Measurements from ENCODE around the gene ZDHHC12. TPM values are rescaled to one million over a fixed set of nuclear protein-coding genes. Genes with fewer than 3 reads are reported as not detected.

The ZDHHC12 gene
- total and polyA plus RNA-seq, 10 of the 15 experiments (the other 5 are each of a cell fraction or from before 2014, with no cell fraction given): 0.95 to 146 (median 49.9) TPM

- TF ChIP-seq NR2C2 (IDR thresholded peaks at IDR 0.05; ENCODE audit: borderline replicate concordance, control insufficient read depth, insufficient read length, low read depth) (no peak), TCF3 (IDR thresholded peaks at IDR 0.05; ENCODE audit: borderline replicate concordance, insufficient read depth, low read depth, low read length) (0 out of 2 replicates have a peak, but pooled peaks have one; percentile 69), BMI1 (IDR thresholded peaks at IDR 0.05; ENCODE audit: borderline replicate concordance) (no peak), SMAD5 (IDR thresholded peaks at IDR 0.05; ENCODE audit: low read depth) (peak; percentile 73), NFYA (IDR thresholded peaks at IDR 0.05; ENCODE audit: borderline replicate concordance, low read depth, low read length) (no peak), IRF5 (IDR thresholded peaks at IDR 0.05; ENCODE audit: borderline replicate concordance) (no peak), SMAD1 (IDR thresholded peaks at IDR 0.05; ENCODE audit: low read depth, partially characterized antibody) (peak; percentile 78), SPI1 (IDR thresholded peaks at IDR 0.05; ENCODE audit: borderline replicate concordance, insufficient read depth, low read depth, low read length) (no peak), RELA (IDR thresholded peaks at IDR 0.05; ENCODE audit: borderline replicate concordance, partially characterized antibody) (no peak), SREBF1 (IDR thresholded peaks at IDR 0.05; ENCODE audit: low read length) (no peak), SUZ12 (IDR thresholded peaks at IDR 0.05; ENCODE audit: unreplicated experiment) (no peak), JUNB (IDR thresholded peaks at IDR 0.05) (no peak), TAF1 (IDR thresholded peaks at IDR 0.05; ENCODE audit: borderline replicate concordance, low read depth, low read length) (peak; percentile 82), E2F8 (IDR thresholded peaks at IDR 0.05; ENCODE audit: low read depth, partially characterized antibody) (no peak), RCOR1 (conservative IDR thresholded peaks at IDR 0.05; ENCODE audit: low read depth, low read length) (no peak), RBBP5 (conservative IDR thresholded peaks at IDR 0.05) (no peak), KAT2A (conservative IDR thresholded peaks at IDR 0.05; ENCODE audit: control insufficient read depth, low read depth, low read length) (no peak), SIN3A (IDR thresholded peaks at IDR 0.05; ENCODE audit: low read depth, low read length) (no peak), SIX5 (IDR thresholded peaks at IDR 0.05; ENCODE audit: low read depth, low read length, severe bottlenecking) (no peak), BCL11A (IDR thresholded peaks at IDR 0.05; ENCODE audit: low read depth, low read length) (no peak), EGR1 (IDR thresholded peaks at IDR 0.05; ENCODE audit: borderline replicate concordance in 1 of 2, low read depth in 2 of 2, low read length in 2 of 2) (no peak), RAD21 (IDR thresholded peaks at IDR 0.05; ENCODE audit: insufficient read depth, low read depth, low read length) (no peak), ZNF622 (IDR thresholded peaks at IDR 0.05) (no peak), BACH1 (IDR thresholded peaks at IDR 0.05; ENCODE audit: borderline replicate concordance) (peak; percentile 38; the same call in 1 of the 2 replicates), NRF1 (conservative IDR thresholded peaks at IDR 0.05; ENCODE audit: low read depth, low read length) (no peak)
Observed at GRCh38 chr9:128684325-128685199, 39.4 kb downstream of the ZDHHC12 start (continued).
